Gastroesophageal sphincter (tissue), 3 donors: ENCODE data around the gene SMARCA5.

Source experiments
- POLR2A ChIP-seq, 2 donors: fragments of 450-650 bp; IDR thresholded peaks; one replicate each; pipeline ENCODE4 v1.6.1; 2017; ENCODE audit warnings: antibody characterized with exemption in 2 of 2, mild to moderate bottlenecking in 2 of 2, moderate library complexity in 1 of 2
- TF ChIP-seq, protein P1 (sequence below), 4 experiments: fragments of 200-600 bp in 2 of 4; fragments of 450-650 bp in 2 of 4; sonication (generic) in 1 of 4; IDR thresholded peaks; one replicate each; pipeline ENCODE4 v1.5.1; 2017 to 2019; ENCODE audit warnings: antibody characterized with exemption in 4 of 4, mild to moderate bottlenecking in 2 of 4, moderate library complexity in 2 of 4

DNA sequence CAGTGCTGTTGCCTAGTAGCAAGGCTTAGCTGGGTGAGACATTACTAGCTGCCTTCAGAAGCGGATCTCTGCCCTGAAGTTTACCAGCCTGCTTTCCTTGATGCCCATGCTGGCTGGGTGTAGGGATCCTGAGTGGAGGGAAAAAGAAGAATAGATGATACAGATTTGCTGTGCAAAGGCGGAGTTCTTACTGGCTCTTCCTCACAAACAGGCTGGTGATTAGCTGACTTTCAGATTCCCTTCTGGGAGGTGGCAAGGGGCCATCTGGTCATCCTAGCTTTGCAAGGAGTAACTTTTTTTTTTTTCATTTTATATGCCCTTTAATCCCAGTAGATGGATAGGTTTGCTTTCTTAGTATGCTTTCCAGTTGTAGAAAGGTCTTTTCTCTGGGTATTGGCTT, 44.8 kb downstream of the SMARCA5 start:
- TF ChIP-seq POLR2A (IDR thresholded peaks at IDR 0.05) = no peak
- TF ChIP-seq, protein P1, sequence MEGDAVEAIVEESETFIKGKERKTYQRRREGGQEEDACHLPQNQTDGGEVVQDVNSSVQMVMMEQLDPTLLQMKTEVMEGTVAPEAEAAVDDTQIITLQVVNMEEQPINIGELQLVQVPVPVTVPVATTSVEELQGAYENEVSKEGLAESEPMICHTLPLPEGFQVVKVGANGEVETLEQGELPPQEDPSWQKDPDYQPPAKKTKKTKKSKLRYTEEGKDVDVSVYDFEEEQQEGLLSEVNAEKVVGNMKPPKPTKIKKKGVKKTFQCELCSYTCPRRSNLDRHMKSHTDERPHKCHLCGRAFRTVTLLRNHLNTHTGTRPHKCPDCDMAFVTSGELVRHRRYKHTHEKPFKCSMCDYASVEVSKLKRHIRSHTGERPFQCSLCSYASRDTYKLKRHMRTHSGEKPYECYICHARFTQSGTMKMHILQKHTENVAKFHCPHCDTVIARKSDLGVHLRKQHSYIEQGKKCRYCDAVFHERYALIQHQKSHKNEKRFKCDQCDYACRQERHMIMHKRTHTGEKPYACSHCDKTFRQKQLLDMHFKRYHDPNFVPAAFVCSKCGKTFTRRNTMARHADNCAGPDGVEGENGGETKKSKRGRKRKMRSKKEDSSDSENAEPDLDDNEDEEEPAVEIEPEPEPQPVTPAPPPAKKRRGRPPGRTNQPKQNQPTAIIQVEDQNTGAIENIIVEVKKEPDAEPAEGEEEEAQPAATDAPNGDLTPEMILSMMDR (IDR thresholded peaks at IDR 0.05) = no peak
